ENCODE results near the gene SIN3B. TPM values are rescaled to one million over a fixed set of nuclear protein-coding genes. Genes with fewer than 3 reads are reported as not detected.

Gene SIN3B
- total and polyA plus RNA-seq, 9 of the 15 experiments (the other 6 are each of a cell fraction or from before 2014, with no cell fraction given): 0.51 to 34.2 (median 14.3) TPM

DNA sequence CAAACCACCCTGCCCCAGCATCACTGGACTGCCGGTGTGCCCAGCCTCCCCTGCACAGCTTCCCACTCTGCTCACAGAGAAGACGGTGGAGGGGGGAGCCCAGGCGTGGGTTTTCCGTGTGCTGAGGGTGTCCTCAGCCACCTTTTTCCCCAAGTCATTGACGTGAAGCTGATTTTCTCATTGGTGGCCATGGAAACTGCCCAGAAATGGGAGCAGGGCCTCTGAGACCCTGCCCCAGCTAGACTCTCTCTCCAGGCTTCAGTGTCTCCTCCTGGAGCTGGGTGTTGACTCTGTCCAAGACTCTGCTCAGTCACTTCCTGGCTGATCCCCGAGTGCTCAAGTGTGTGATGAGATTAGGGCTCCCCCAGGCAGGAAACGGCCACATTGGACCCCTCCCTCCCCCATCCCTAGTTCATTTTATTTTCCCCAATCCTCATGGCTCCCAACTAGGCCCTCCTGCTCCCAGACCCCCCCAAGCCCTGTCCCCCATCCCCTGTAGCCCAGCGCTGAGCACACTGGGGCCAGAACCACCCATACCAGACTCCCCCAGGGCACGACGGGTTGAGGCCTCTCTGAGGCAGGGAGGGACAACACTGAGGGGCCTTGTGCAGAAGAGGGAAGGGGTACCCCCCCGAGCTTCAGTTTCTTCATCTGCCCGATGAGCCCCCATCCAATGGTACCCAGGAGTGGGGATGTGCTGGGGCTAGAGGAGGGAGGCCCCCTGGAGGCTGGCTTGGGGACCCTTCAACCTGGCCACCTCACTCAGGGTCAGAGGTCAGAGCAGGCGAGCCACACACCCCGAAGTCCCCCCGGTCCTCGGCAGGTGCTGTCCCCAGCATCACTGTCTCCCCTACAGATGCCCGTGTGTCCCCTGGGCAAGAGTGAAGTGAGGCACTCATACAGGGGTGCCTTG, 58.4 kb downstream of the SIN3B start (continued):
- no peak for TF ChIP-seq GABPB1 (CRISPR knock-in tag; IDR thresholded peaks at IDR 0.05)
- no peak for TF ChIP-seq KAT7 (CRISPR knock-in tag; IDR thresholded peaks at IDR 0.05; ENCODE audit: borderline replicate concordance)
- TF ChIP-seq NRF1 (conservative IDR thresholded peaks at IDR 0.05 in 1 of 2, IDR thresholded peaks at IDR 0.05 in 1 of 2): peak; percentile 31 to 54; a peak in 3 of 4 replicates
- no peak for TF ChIP-seq ZNF24 (IDR thresholded peaks at IDR 0.05)
- no peak for TF ChIP-seq SREBF2 (CRISPR knock-in tag; IDR thresholded peaks at IDR 0.05)
- TF ChIP-seq POLR3A (IDR thresholded peaks at IDR 0.05; ENCODE audit: borderline replicate concordance, extremely low read depth, insufficient read depth, insufficient read length): no peak
- no peak for TF ChIP-seq NCOA6 (IDR thresholded peaks at IDR 0.05)
- no peak for TF ChIP-seq TCF7L2 (IDR thresholded peaks at IDR 0.05; ENCODE audit: low read depth, low read length)
- no peak for TF ChIP-seq ZNF696 (CRISPR knock-in tag; conservative IDR thresholded peaks at IDR 0.05)
- 0 out of 2 replicates have a peak, but pooled peaks have one; percentile 5 for TF ChIP-seq ZNF316 (IDR thresholded peaks at IDR 0.05)
- TF ChIP-seq SRSF7 (optimal IDR thresholded peaks at IDR 0.05; ENCODE audit: low read depth, low read length): no peak
- TF ChIP-seq, protein P1, sequence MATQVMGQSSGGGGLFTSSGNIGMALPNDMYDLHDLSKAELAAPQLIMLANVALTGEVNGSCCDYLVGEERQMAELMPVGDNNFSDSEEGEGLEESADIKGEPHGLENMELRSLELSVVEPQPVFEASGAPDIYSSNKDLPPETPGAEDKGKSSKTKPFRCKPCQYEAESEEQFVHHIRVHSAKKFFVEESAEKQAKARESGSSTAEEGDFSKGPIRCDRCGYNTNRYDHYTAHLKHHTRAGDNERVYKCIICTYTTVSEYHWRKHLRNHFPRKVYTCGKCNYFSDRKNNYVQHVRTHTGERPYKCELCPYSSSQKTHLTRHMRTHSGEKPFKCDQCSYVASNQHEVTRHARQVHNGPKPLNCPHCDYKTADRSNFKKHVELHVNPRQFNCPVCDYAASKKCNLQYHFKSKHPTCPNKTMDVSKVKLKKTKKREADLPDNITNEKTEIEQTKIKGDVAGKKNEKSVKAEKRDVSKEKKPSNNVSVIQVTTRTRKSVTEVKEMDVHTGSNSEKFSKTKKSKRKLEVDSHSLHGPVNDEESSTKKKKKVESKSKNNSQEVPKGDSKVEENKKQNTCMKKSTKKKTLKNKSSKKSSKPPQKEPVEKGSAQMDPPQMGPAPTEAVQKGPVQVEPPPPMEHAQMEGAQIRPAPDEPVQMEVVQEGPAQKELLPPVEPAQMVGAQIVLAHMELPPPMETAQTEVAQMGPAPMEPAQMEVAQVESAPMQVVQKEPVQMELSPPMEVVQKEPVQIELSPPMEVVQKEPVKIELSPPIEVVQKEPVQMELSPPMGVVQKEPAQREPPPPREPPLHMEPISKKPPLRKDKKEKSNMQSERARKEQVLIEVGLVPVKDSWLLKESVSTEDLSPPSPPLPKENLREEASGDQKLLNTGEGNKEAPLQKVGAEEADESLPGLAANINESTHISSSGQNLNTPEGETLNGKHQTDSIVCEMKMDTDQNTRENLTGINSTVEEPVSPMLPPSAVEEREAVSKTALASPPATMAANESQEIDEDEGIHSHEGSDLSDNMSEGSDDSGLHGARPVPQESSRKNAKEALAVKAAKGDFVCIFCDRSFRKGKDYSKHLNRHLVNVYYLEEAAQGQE (IDR thresholded peaks at IDR 0.05; ENCODE audit: borderline replicate concordance): peak; percentile 30; the same call in 1 of the 2 replicates
- TF ChIP-seq, protein P1 (CRISPR knock-in tag; IDR thresholded peaks at IDR 0.05; ENCODE audit: low read depth): no peak
- peak; percentile 68 for TF ChIP-seq CBFA2T3 (IDR thresholded peaks at IDR 0.05)
- no peak for TF ChIP-seq ZNF609 (CRISPR knock-in tag; IDR thresholded peaks at IDR 0.05; ENCODE audit: borderline replicate concordance)
- TF ChIP-seq ZFP30 (CRISPR knock-in tag; IDR thresholded peaks at IDR 0.05; ENCODE audit: borderline replicate concordance): no peak
